NOMO-1 (cell line): ENCODE measurements around the gene ING3.
"Not testable (repeated sequence)": the region's sequence is repeated elsewhere in the genome, so short reads cannot be mapped to it uniquely, and the experiment has no call there.

Experiments
- DNase-seq, 2 experiments: peaks; one replicate each; lab custom pipeline; 2025; ENCODE audit not compliant: unreplicated experiment in 2 of 2; lab: John Stamatoyannopoulos, UW

Gene ING3

GRCh38 chr7:121000081-121000983 is 49.8 kb downstream of the ING3 start:
- no peak for DNase-seq

DNA sequence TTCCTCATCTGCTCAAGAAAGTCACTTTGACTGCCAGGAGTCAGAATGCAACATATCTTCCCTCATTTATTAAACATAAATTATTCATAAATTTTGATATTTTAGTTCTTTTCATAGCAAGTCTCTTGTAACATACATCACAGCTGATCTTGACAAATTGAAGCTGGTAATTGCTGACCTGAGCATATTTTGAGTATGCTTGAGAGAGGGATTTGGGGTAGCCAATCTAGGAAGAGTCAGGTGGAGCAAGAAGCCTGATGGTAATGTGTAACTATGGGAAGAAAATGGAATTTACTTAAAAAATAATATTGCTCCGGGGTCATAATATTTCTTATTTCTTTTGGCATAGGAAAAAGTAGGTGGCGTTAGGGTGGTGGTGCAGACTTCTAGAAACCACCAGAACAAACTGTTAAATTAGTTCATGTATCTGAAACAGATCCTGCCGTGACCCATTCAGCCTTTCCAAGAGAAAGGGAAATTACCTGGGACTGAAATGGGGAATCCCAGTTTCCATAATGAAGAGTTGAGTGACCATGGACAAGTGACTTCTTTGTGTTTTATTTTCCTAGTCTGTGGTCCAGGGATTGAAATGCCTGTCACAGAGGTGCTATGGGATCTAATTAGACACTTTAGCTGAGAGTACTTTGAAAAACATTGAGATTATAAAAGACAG is 50.8 kb downstream of the ING3 start:
- no peak for DNase-seq

GRCh38 chr7:121002048-121002756 is 51.6 kb downstream of the ING3 start:
- no peak for DNase-seq

GRCh38 chr7:121002757-121003200 is 52.2 kb downstream of the ING3 start:
- no peak for DNase-seq

- DNase-seq = no peak
These were observed 53.6 kb downstream of the ING3 start for GRCh38 chr7:121003986-121004685.

- DNase-seq = not testable (repeated sequence)
These were observed 54.5 kb downstream of the ING3 start for GRCh38 chr7:121005058-121005457.

DNA sequence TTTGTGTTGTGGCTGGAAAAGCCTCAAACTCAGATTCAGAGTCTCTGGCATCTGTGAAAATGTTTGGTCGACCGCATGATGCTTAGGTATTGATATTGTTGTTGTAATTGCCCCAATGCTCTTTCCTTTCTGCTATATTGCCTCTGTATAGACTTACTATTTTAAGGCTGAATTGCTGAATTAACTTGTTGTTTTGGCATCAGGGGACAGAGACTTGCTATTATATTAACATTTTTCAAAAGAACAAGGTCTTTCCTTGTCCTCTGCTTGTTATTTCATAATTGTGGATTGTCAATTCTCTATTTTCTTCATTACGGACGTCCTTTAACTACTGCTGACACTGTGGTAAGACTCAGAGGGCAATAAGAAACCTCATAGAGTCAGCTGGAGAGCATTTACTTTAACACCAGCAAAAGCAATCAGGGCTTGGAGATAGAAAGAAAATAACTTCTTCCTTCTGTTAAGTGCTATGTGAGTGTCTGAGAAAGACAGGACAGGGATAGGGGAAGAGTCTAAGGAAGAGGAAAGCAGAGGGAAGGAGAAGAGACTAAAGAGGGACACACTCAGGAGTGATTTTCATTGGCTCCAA is 55.5 kb downstream of the ING3 start:
- DNase-seq = no peak

DNA sequence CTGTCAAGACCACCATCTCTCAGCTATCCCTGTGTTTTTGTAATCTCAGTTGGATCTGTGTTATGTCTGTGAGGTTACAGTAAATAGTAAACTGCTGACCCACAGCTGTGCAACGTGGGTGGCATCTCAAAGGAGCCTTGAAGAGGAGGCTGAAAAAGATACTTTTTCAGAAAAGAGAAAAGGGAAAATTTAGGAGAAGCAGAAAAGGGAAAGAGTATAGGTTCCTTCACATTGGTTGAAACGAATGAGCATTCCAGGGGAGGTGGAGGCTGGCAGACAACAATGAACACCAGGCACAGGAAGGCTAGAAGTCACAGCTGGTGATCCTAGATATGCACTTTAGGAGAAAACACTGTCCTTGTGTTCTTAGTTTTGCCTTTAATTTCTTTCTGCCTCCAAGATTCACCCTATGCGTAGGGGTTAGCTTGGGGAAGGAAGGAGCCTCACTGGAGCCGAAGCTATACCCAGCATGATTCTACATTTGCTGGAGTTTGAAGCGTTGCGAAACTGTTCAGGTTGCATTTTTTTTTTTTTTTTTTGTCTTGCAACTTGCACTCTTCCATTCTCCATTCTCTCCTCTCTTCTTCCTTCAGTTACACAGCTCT is 56.2 kb downstream of the ING3 start:
- DNase-seq = no peak

- DNase-seq = no peak
These were observed 58.2 kb downstream of the ING3 start for GRCh38 chr7:121008816-121009215.

GRCh38 chr7:121011401-121011800 is 60.8 kb downstream of the ING3 start:
- DNase-seq = no peak

DNA sequence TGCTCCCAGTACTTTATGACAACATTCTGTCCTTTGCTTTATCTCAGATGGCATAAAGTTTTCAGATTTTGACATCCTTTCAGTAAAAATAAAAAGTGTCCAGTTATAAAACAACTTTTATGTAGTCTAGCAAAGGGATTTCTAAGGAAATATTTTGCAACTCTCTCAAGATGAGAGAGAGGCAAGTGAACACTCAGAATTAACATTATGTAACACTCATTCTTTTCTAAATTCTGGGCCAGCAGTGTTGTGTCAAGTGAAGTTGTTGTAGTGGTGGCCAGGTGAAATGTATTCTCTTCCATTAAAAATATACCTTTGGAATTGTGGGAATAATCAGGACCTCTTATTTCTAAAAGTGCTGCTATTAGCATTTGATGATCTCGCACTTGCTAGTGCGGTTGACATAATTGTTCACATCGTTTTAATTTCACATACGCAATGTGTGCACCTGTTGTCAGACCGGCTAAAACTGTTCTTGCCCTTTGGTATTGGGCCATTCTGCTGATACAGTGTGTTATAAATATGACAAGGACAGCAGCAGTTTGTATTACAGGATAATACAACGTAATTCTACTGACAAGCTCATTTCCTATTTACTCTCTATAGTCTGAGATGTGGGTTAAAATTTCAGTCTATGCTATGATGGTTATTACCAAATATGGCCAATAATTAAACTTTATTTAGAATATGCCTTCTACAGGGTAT is 61.7 kb downstream of the ING3 start:
- DNase-seq = no peak

DNA sequence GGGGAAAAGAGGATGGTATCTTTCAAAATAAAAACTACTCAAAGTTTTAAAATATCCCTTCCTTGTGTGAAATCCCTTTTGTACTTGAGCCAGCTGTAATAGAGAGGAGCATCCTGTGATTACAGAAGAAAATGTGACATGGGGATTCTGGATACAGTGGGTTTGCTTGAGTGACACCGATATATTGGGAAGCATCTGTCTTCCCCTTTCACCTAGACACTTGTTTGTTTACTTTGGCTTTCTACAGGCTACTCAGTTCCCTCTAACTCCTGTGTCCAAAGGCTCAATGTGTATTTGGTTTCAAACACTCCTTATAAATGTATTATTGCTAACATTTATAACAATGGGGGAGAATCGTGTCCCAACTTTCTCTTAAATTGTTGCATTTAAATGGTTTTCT is 62.3 kb downstream of the ING3 start:
- no peak for DNase-seq

GRCh38 chr7:121015560-121015959 is 65.0 kb downstream of the ING3 start:
- DNase-seq = no peak

GRCh38 chr7:121016966-121017365 is 66.4 kb downstream of the ING3 start:
- DNase-seq = no peak

DNA sequence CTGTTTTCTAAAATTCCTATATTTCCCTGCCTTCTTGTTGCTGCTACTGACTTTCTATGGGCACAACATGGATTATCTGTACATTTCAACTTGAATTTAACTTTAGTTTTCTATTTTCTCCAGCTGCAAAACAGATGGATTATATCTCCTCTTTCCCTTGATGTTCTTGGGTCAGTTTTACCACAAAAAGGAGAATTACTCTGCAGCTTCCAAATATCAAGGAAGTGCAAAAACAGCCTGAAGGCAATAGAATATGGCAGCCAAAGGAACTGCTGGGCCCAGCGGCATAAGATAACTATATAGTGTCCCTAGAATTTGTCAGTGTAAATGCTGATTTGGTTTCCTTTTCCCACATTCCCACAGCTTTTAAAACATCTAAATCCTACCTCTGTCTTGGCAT is 67.0 kb downstream of the ING3 start:
- DNase-seq = no peak

- peak in 1 of 2 experiments; percentile 50 for DNase-seq
These were observed 68.4 kb downstream of the ING3 start for GRCh38 chr7:121019018-121019417.

GRCh38 chr7:121020249-121020988 is 69.8 kb downstream of the ING3 start:
- DNase-seq = peak in 1 of 2 experiments; percentile 61
